Upper lobe of left lung (tissue), 6 donors: Measurements from ENCODE around the gene PPP3CA. TPM values are rescaled to one million over a fixed set of nuclear protein-coding genes. Genes with fewer than 3 reads are reported as not detected.

ENCODE experiments used
- ATAC-seq, 2 donors: fragments of 200-7000 bp; cut with Tn5 transposase; one replicate each; pipeline ENCODE4 v1.9.1; 2022; ENCODE audit warnings: mild to moderate bottlenecking in 2 of 2, moderate library complexity in 2 of 2; ENCODE audit not compliant: low FRiP score in 2 of 2
- DNase-seq, 2 donors: peaks; one replicate each; pipeline ENCODE4 v3.0.0-alpha.2; 2019 to 2020
- H3K27ac ChIP-seq, 4 donors: fragments of 200-600 bp; sonication (generic); one replicate each; pipeline ENCODE4 v1.5.1; 2016 to 2019
- H3K27me3 ChIP-seq, 4 donors: fragments of 200-600 bp; sonication (generic); one replicate each; pipeline ENCODE4 v1.5.1; 2017 to 2019
- H3K36me3 ChIP-seq, 4 donors: fragments of 200-600 bp; sonication (generic); one replicate each; pipeline ENCODE4 v1.5.1; 2016 to 2019
- H3K4me1 ChIP-seq, 4 donors: fragments of 200-600 bp; sonication (generic); one replicate each; pipeline ENCODE4 v1.5.1; 2018 to 2019
- H3K4me3 ChIP-seq, 4 donors: fragments of 200-600 bp; sonication (generic); one replicate each; pipeline ENCODE4 v1.5.1; 2017 to 2019; ENCODE audit warnings: mild to moderate bottlenecking in 2 of 4, moderate library complexity in 1 of 4
- H3K9me3 ChIP-seq, 4 donors: fragments of 200-600 bp; sonication (generic); one replicate each; pipeline ENCODE4 v1.5.1; 2018 to 2019
- CTCF ChIP-seq, 6 experiments: fragments of 450-650 bp in 4 of 6; fragments of 200-600 bp in 2 of 6; sonication (generic) in 2 of 6; IDR thresholded peaks; one replicate each; pipeline ENCODE4 v1.5.1; 2016 to 2019; ENCODE audit warnings: antibody characterized with exemption in 6 of 6
- EP300 ChIP-seq, 4 donors: sonication (generic); formaldehyde crosslinking; IDR thresholded peaks; one replicate each; pipeline ENCODE4 v1.5.1; 2017; ENCODE audit warnings: antibody characterized with exemption in 4 of 4, control low read depth in 2 of 4
- POLR2A ChIP-seq, 4 donors: fragments of 450-650 bp; IDR thresholded peaks; one replicate each; pipeline ENCODE4 v1.5.1; 2016 to 2017; ENCODE audit warnings: antibody characterized with exemption in 4 of 4, mild to moderate bottlenecking in 2 of 4
- POLR2AphosphoS5 ChIP-seq, 2 donors: sonication (generic); formaldehyde crosslinking; IDR thresholded peaks; one replicate each; pipeline ENCODE4 v1.5.1; 2017; ENCODE audit warnings: antibody characterized with exemption in 2 of 2
- WGBS, 2 donors: methylation state at CpG; one replicate each; pipeline ENCODE4 v1.1.5; 2017 to 2018; 5-methylcytosine and 5-hydroxymethylcytosine counted together
- total RNA-seq, 6 donors: library from RNA; depleted of rRNA in 4 of 6; stranded (reverse); fragments of >200 nt in 4 of 6; gene quantifications; one replicate each; pipeline versions ENCODE4 v1.1.0 to v1.2.1, GENCODE V29; 2016 to 2021
- donor health status: DM: no; HTN: no; CAD: no; lungs with moderate emphysema.
- donor health status: DM: no; HTN: yes; CAD: no; lungs with severe emphysema.

PPP3CA gene
- total RNA-seq, 6 donors from 2014 or later = 28.3 to 62.0 (median 50.0) TPM

DNA sequence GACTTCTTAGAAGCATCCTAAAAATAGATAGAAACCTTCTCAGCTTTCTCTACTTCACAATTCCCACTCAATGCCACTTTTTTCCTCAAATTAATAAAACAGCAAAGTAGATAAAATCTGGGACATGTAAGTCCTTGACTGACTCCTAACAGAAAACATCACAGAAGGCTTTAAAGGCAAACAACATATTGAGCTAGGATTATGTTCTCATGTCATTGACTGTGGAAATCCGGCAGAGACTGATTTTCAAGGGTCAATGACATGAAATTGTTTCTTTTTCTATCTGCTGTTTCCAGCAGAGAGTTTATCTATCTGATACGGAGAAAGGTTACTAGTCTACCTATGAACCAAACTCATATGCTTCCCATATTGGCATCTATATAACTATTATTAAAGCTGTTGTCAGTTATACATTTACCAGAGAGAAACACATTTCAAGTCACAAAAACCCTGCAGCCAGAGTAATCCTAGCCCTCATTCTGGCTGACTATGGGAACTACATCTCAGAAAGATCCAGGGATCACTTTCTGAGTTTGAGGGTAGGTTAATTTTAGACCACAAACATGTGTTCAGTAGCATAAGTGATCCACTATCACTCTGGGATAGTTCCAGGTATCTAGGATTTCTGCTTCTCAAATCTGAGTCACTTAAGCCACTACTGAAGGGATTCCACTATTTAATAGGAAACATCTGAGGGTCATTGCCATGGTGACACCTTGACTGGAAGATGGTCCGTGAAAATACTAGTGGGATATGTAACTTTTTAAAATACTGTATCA is 147.6 kb downstream of the PPP3CA start:
- ATAC-seq = peak in 1 of 2 donors; percentile 43
- peaks cover 0 to 30% (median 15%) of the 10 kb centered on the region in 4 donors for H3K4me1 ChIP-seq
- H3K27ac ChIP-seq = no peak overlapping the region

DNA sequence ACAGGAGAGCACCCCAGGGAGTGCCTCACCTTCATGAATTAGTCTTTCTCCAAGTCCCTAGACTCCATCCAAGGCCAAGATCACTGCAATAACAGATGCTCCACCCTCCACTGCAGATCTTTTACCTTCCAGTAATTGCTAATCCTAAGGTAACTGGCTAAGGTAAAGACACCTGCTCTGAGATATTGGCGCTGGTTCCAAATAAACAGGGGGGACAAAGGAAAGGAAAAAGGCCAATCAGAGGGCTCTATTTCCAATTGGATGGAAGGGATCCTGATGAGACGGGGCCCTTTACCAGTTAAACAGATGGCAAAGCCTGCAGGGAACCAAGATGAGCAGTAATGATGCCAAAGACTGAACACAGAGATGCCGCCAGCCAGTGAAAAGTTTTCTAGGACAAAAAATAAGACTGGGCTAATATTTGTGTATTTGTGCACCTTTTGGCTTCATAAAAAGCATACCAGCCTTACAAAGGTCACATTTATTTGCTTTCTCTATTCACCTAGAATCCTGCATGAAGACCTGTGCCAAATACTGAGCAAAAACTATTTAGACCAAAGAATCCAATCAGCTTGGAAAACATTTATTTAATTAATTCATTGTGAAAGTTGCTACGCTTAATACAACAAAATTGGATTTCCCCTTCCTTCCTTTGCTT is 148.5 kb downstream of the PPP3CA start:
- H3K27ac ChIP-seq = no peak overlapping the region
- no peak overlapping the region for H3K4me3 ChIP-seq
- peaks cover 0 to 3% (median 0%) of the 10 kb centered on the region in 4 donors for H3K36me3 ChIP-seq
- ATAC-seq = no peak
- TF ChIP-seq EP300 (IDR thresholded peaks at IDR 0.05) (no peak), CTCF (IDR thresholded peaks at IDR 0.05) (no peak), POLR2A (IDR thresholded peaks at IDR 0.05) (no peak), POLR2AphosphoS5 (IDR thresholded peaks at IDR 0.05) (no peak)
- H3K9me3 ChIP-seq = no peaks in the 10 kb centered on the region
- DNase-seq = no peak
- peaks cover 0 to 30% (median 15%) of the 10 kb centered on the region in 4 donors for H3K4me1 ChIP-seq
- WGBS, 2 donors = 67 to 73% methylated on average over 4 of the region's 4 CpGs
- H3K27me3 ChIP-seq = no peaks in the 10 kb centered on the region

More for the DNA sequence above, 147.6 kb downstream of the PPP3CA start:
- Histone ChIP-seq H3K36me3 (peaks cover 0 to 3% (median 0%) of the 10 kb centered on the region in 4 donors), H3K27me3 (no peaks in the 10 kb centered on the region), H3K9me3 (no peaks in the 10 kb centered on the region), H3K4me3 (no peak overlapping the region)
- no peak for DNase-seq
- TF ChIP-seq POLR2AphosphoS5 (IDR thresholded peaks at IDR 0.05) = no peak
- no peak for TF ChIP-seq EP300 (IDR thresholded peaks at IDR 0.05)
- no peak for TF ChIP-seq CTCF (IDR thresholded peaks at IDR 0.05)
- no peak for TF ChIP-seq POLR2A (IDR thresholded peaks at IDR 0.05)
- 90 to 94% methylated on average over 3 of the region's 3 CpGs for WGBS, 2 donors

DNA sequence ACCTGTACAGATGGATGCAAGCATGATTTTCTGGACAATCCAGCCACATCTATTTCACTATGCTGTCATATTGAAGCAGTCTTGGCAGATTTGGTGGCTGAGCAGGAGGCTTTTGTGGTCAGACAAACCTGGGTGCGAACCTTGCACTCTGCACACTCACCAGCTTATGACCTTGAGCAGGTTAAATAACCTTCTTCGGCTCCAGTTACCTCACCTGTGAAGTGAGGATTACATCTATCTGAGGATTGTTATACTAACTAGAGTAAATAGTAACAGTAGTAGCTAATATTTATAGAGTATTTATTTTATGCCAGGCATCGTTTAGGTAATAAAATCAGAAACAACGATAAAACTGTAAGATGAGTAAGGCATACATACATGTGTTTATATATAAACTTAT is 150.0 kb downstream of the PPP3CA start:
- no peak for TF ChIP-seq POLR2AphosphoS5 (IDR thresholded peaks at IDR 0.05)
- peaks cover 1 to 30% (median 18%) of the 10 kb centered on the region in 4 donors for H3K4me1 ChIP-seq
- no peaks in the 10 kb centered on the region for H3K27me3 ChIP-seq
- DNase-seq = no peak
- peaks cover 0 to 3% (median 0%) of the 10 kb centered on the region in 4 donors for H3K36me3 ChIP-seq
- WGBS, 2 donors = 68 to 72% methylated on average over 4 of the region's 4 CpGs
- no peak for ATAC-seq
- no peaks in the 10 kb centered on the region for H3K9me3 ChIP-seq
- no peak overlapping the region for H3K4me3 ChIP-seq
- no peak overlapping the region for H3K27ac ChIP-seq

DNA sequence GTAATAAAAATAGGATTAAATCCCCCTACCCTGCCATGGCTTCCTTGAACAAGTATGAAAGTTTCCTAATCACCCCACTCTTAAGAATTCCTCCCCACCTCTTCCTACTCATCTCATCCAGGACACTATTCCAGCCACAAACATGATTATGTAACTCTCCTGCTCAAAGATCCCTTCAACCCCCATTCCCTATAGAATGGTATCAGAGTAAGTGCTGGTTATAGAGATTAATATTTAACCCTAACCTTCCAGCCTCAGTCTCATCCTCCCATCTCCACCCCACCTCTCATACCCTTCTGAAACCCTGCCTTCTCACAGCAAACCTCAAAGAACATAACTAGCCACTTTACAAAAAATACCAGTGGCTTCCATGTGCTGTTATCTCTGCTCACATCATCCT is 155.1 kb downstream of the PPP3CA start:
- H3K27ac ChIP-seq = peak overlapping the region; percentile 44 to 62 (median 48)
- ATAC-seq (peak in 1 of 2 donors; percentile 46), DNase-seq (no peak)
- peaks cover 9 to 24% (median 18%) of the 10 kb centered on the region in 4 donors for H3K4me1 ChIP-seq
- TF ChIP-seq POLR2AphosphoS5 (IDR thresholded peaks at IDR 0.05) = no peak
- no peak for TF ChIP-seq CTCF (IDR thresholded peaks at IDR 0.05)
- no peak for TF ChIP-seq POLR2A (IDR thresholded peaks at IDR 0.05)
- TF ChIP-seq EP300 (IDR thresholded peaks at IDR 0.05) = no peak
- no peaks in the 10 kb centered on the region for H3K27me3 ChIP-seq
- peaks cover 0 to 3% (median 0%) of the 10 kb centered on the region in 4 donors for H3K36me3 ChIP-seq
- H3K4me3 ChIP-seq = no peak overlapping the region
- H3K9me3 ChIP-seq = no peaks in the 10 kb centered on the region

GRCh38 chr4:101191302-101192098 is 155.8 kb downstream of the PPP3CA start:
- Histone ChIP-seq H3K9me3 (no peaks in the 10 kb centered on the region), H3K4me3 (no peak overlapping the region), H3K36me3 (peaks cover 0 to 3% (median 0%) of the 10 kb centered on the region in 4 donors), H3K4me1 (peaks cover 9 to 24% (median 16%) of the 10 kb centered on the region in 4 donors), H3K27me3 (no peaks in the 10 kb centered on the region), H3K27ac (peak overlapping the region; percentile 44 to 62 (median 48))
- DNase-seq (peak in 1 of 2 donors; percentile 73), ATAC-seq (peak; percentile 83 to 95)
- WGBS, 2 donors = 42 to 54% methylated on average over 3 to 4 of the region's 4 CpGs
- TF ChIP-seq CTCF (IDR thresholded peaks at IDR 0.05) = no peak
- TF ChIP-seq EP300 (IDR thresholded peaks at IDR 0.05) = peak; percentile 4 to 71 (median 48)
- peak; percentile 63 to 68 for TF ChIP-seq POLR2AphosphoS5 (IDR thresholded peaks at IDR 0.05)
- no peak for TF ChIP-seq POLR2A (IDR thresholded peaks at IDR 0.05)
